Stimulated activated CD4-positive, alpha-beta T cell treated with anti-CD3 and anti-CD28 coated beads, TNF-alpha, amount 100 ng/mL, for 48 hours (primary cell): ENCODE data around the gene MOK.
"Not testable (repeated sequence)": the region's sequence is repeated elsewhere in the genome, so short reads cannot be mapped to it uniquely, and the experiment has no call there.

ENCODE experiments used
- DNase-seq, 3 donors: peaks; one replicate each; pipeline ENCODE4 v3.0.0-alpha.2; 2020; ENCODE audit warnings: low read depth in 3 of 3

MOK gene, protein sequence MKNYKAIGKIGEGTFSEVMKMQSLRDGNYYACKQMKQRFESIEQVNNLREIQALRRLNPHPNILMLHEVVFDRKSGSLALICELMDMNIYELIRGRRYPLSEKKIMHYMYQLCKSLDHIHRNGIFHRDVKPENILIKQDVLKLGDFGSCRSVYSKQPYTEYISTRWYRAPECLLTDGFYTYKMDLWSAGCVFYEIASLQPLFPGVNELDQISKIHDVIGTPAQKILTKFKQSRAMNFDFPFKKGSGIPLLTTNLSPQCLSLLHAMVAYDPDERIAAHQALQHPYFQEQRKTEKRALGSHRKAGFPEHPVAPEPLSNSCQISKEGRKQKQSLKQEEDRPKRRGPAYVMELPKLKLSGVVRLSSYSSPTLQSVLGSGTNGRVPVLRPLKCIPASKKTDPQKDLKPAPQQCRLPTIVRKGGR

DNA sequence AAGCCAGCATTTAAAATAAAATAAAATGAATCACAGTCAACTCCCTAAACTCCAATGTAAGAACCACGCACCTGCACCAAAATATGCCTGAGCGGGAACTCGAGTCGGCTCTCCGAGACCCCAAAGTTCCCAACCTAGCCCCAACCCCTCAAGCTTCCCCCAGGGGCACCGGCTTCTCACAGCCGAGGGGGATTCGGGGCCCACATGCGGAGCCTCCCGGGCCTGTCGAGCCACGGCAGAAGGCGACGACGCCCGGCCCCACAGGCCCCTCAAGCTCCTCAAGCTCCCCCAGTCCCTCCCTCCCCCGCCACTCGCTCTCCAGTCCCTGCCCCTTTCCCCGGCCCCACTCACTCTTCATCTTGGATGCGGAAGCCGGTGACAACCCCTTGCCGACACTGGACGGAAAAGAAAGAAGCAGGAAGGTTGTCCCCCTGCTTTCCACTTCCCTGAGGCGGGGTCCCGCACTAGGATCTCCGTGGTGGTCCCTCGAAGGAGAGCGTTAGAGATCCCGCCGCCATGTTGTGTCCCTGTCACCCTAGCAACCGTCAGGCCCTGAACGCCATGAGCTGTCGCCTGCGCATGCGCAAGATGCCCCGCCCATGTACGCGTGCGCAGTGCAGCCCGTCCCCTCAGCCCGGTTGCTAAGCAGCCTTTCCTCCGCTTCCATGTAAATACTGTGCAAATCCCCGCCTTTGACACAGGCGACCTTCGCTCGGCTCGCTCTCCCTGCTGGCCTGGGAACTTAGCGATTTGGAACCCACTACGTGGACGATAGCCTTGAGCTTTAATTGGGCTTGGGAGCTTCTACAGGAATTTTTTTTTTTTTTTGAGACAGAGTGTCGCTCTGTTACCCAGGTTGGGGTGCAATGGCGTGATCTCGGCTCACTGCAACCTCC is at the start of gene MOK:
MOK (minus strand) TSS at position 554 of the 896 bp plus-strand sequence; CDS start at position 358, 196 bp downstream.
- DNase-seq = peak; percentile 93 to 94 (median 93)

DNA sequence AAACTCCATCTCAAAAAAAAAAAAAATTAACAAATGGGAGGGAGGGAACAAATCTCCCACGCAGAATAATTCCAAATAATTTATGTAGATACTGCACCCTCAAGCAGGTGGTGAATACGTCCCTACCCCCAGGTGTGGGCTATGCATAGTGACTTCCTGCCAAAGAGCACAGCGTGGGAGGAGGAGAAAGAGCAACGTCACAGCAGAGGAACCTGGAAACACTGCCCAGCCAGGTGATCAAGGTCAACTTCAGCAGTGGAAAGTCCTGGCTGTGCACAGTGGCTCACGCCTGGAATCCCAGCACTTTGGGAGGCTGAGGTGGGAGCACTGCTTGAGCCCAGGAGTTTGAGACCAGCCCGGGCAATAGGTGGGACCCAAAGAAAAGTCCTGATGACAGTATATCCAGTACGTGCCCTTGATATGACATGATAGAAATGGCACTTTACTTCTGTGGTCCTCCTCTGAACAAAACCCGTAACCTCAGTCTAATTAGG is 48.2 kb upstream of the MOK start:
- no peak for DNase-seq

GRCh38 chr14:102352213-102352612 is 47.2 kb upstream of the MOK start:
- DNase-seq = no peak

GRCh38 chr14:102351593-102351992 is 46.6 kb upstream of the MOK start:
- DNase-seq = not testable (repeated sequence)

DNA sequence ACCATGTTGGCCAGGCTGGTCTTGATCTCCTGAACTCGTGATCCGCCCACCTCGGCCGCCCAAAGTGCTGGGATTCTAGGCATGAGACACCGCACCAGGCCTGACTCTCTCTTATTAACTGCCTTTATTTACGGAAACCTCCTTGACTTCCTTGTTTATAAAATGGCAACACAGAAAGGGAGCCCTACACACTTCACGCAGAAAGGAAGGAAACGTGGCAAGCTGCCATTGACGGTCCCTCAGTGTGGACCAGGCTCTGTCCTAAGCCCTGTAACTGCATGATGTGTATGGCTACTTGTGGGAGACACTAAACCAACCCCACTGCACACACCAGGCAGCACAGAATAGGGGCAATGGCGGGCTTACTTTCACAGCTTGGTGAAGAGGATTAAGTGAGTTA is 46.1 kb upstream of the MOK start:
- DNase-seq = no peak

GRCh38 chr14:102348376-102348775 is 43.4 kb upstream of the MOK start:
- DNase-seq = no peak

DNA sequence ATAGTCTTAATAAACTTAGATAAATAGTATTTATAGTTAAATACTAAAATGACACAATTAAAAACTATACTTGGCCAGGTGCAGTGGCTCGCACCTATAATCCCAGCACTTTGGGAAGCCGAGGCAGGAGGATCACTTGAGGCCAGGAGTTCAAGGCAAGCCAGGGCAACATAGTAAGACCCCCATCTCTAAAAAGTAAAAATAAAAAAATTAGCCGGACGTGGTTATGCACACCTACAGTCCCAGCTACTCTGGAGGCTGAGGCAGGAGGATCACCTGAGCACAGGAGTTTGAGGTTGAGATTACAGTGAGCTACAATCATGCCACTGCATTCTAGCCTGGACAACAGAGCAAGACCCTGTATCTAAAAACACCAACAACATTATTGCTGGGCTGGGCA is 41.7 kb upstream of the MOK start:
- DNase-seq = no peak

DNA sequence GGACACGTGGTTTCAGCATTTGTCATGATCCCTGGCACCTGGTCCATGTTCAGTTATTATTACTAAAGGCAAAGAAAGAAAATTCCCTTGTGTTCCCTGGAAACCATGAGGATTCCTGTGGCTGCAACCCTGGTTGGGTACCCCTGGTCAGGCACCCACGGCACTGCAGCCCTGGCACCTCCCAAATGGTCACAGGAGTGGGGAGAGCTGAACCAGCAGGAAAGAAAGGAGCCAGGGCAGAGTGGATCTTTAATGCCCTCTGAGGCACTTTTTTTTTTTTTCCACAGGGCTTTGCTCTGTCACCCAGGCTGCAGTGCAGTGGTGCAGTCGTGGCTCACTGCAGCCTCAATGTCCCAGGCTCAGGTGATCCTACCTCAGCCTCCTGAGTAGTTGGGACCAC is 40.3 kb upstream of the MOK start:
- no peak for DNase-seq

GRCh38 chr14:102344485-102344884 is 39.5 kb upstream of the MOK start:
- no peak for DNase-seq

DNA sequence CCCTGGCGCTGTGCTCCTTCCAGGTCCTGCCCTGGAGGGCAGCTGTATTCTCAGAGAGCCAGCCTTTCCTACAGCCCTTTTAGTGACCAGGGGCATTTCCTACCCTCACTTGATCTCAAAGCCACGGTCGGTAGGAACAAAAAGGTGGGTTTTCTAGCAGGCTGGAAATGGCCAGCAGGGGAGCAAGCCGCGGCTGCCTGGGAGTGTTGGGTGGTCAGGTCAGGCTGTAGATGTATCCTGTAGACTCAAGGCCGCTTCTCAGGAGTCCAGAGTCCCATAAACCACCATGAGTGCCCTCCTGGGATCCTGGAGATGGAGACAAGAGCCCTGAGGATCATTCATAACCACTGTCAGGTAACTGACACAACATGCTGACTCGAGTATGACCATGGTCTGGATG is 39.1 kb upstream of the MOK start:
- no peak for DNase-seq

DNA sequence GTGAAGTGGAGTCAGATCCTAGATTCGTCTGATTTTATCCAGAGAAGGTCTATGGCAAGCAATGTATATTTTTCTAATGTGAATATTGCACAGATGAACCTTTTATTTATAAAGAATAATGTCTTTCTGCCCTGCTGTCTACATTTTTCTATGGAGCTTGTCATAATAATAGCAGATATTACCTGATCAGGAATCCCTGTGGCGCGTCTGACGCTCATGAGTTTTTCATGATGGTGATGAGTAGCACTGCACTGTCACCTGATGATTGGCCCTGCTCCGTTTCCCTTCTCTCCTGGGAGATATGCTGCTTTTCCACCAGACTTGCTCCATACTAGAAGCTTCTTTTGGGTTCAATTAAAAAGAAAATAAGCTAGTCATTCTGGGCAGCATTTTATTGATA is 37.3 kb upstream of the MOK start:
- no peak for DNase-seq

DNA sequence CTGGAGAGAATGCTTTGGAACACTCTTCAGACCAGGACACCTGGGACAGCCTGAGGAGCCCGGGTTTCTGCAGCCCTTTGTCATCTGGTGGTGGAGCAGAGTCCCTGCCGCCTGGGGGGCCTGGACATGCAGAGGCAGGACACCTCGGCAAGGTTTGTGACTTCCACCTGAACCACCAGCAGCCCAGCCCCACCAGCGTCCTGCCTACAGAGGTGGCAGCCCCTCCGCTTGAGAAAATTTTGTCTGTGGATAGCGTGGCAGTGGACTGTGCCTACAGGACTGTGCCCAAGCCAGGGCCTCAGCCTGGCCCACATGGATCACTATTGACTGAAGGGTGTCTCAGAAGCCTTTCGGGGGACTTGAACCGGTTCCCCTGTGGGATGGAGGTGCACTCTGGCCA is 36.6 kb upstream of the MOK start:
- no peak for DNase-seq

- DNase-seq = no peak
Observed at GRCh38 chr14:102338724-102339123, 33.8 kb upstream of the MOK start.

DNA sequence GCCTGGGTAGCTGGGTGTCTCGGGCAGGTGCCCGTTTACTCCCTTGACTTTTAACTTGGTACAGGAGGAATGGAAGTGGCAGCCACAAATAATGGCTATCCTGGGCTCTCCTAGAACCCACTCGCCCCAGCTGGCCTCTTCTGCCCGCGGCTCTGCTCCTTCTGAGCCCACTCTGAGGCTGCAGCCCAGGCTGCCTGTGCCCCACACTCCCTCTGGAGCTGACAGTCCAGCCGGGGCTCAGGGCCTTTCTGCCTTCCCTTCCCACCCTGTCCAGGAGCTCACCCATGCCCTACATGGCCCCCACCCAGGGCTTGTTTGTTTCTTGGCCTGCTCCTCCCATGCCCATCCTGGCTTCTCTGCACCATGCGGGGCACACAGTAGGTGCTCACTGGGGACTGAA is 30.2 kb upstream of the MOK start:
- no peak for DNase-seq

- DNase-seq = no peak
Observed at GRCh38 chr14:102333795-102334705, 29.1 kb upstream of the MOK start.

GRCh38 chr14:102333390-102333789 is 28.4 kb upstream of the MOK start:
- DNase-seq = no peak

- DNase-seq = no peak
Observed at GRCh38 chr14:102330806-102331205, 25.8 kb upstream of the MOK start.

DNA sequence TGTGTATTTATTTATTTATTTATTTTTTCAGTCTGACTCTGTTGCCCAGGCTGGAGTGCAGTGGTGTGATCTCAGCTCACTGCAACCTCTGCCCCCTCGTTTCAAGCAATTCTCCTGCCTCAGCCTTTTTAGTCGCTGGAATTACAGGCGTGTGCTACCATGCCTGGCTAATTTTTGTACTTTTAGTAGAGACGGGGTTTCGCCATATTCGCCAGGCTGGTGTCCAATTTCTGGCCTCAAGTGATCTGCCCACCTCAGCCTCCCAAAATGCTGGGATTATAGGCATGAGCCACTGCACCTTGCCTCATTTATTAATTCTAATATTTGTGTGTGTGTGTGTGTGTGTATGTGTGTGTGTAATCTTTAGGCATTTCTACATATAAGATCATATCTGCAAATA is 24.4 kb upstream of the MOK start:
- DNase-seq = not testable (repeated sequence)

GRCh38 chr14:102326583-102326982 is 21.6 kb upstream of the MOK start:
- DNase-seq = no peak

GRCh38 chr14:102325791-102326345 is 20.9 kb upstream of the MOK start:
- DNase-seq = no peak

GRCh38 chr14:102323102-102323501 is 18.1 kb upstream of the MOK start:
- DNase-seq = no peak
